ENCODE results near the gene DMRTC1B. TPM values are rescaled to one million over a fixed set of nuclear protein-coding genes. Genes with fewer than 3 reads are reported as not detected.

The DMRTC1B gene
- total RNA-seq, 1 donor from 2014 or later = not detected

Other genes starting within 250 kb of the DMRTC1B start
- 25.0 and 29.6 TPM in 2 replicates for gene HDAC8, start 204.0 kb upstream of the DMRTC1B start, total RNA-seq
- 11.9 and 12.9 TPM in 2 replicates for gene PHKA1, start 62.6 kb upstream of the DMRTC1B start, total RNA-seq
- gene FAM236B, start 5.8 kb downstream of the DMRTC1B start, total RNA-seq = not detected in 2 replicates
- gene FAM236D, start 31.3 kb downstream of the DMRTC1B start, total RNA-seq = not detected in 2 replicates
- gene FAM236C, start 135.7 kb downstream of the DMRTC1B start, total RNA-seq = not detected in 2 replicates
- gene FAM236A, start 161.3 kb downstream of the DMRTC1B start, total RNA-seq = not detected in 2 replicates
- not detected in 2 replicates for gene DMRTC1, start 166.9 kb downstream of the DMRTC1B start, total RNA-seq
- not detected in 2 replicates for gene PABPC1L2B, start 226.0 kb downstream of the DMRTC1B start, total RNA-seq

All from myocyte (in vitro differentiated cells).